Measurements from ENCODE around the gene SEL1L3. TPM values are rescaled to one million over a fixed set of nuclear protein-coding genes. Genes with fewer than 3 reads are reported as not detected.

SEL1L3 gene
- total RNA-seq, 1 experiment from 2014 or later, result 48.3 TPM

- no peaks in the 10 kb centered on the region for H3K79me2 ChIP-seq (ENCODE audit: insufficient read depth, low read length)
- no peak overlapping the region for H4K8ac ChIP-seq (replicated peaks; ENCODE audit: insufficient read length, low read depth, low read length)
- H3K14ac ChIP-seq (ENCODE audit: insufficient read depth, low read length), result no peak overlapping the region
- no peaks in the 10 kb centered on the region for H4K20me1 ChIP-seq (ENCODE audit: control insufficient read depth, insufficient read depth, insufficient read length)
- H3K9me3 ChIP-seq (ENCODE audit: control insufficient read depth, low read depth, low read length), result no peaks in the 10 kb centered on the region
- no peak overlapping the region for H2BK120ac ChIP-seq (ENCODE audit: low read depth, low read length, poor library complexity, severe bottlenecking)
- no peak overlapping the region for H2BK5ac ChIP-seq (ENCODE audit: insufficient read length, low read length)
- Mint-ChIP-seq H3K9me3 (no peaks in the 10 kb centered on the region; a peak in 2 of 5 replicates), H3K4me1 (no peaks in the 10 kb centered on the region), H3K4me3 (no peak overlapping the region), H3K27ac (no peak overlapping the region), H3K27me3 (ENCODE audit: low read depth) (no peaks in the 10 kb centered on the region; the same call in 1 of the 2 replicates), H3K36me3 (ENCODE audit: insufficient read depth in 1 of 3, low read depth in 3 of 3) (no peaks in the 10 kb centered on the region)
- no peak overlapping the region for H3K23ac ChIP-seq (ENCODE audit: insufficient read length, low read depth, low read length)
- H3K27ac ChIP-seq (ENCODE audit: insufficient read length, low read depth, low read length), result no peak overlapping the region
- H3K23me2 ChIP-seq (ENCODE audit: insufficient read length, low read depth, low read length, poor library complexity, severe bottlenecking), result no peaks in the 10 kb centered on the region
- H2BK20ac ChIP-seq (ENCODE audit: low read depth, low read length, poor library complexity, severe bottlenecking), result no peak overlapping the region
- no peak for DNase-seq
- WGBS (ENCODE audit: extremely low coverage, insufficient read length, low lambda C conversion rate), result no CpG with 5 or more reads among the region's 3 CpGs
- H3K18ac ChIP-seq (ENCODE audit: insufficient read length, low read depth, low read length), result no peak overlapping the region
- H3K4ac ChIP-seq (ENCODE audit: low read depth, low read length), result no peak overlapping the region
- H3T11ph ChIP-seq (ENCODE audit: low read length), result no peak overlapping the region
- no peak overlapping the region for H3K4me2 ChIP-seq (ENCODE audit: insufficient read depth, insufficient read length, low read length)
- H2BK15ac ChIP-seq (ENCODE audit: low read depth, low read length), result no peak overlapping the region
- no peaks in the 10 kb centered on the region for H3K79me1 ChIP-seq (ENCODE audit: insufficient read depth, low read depth, low read length, poor library complexity, severe bottlenecking)
- no peaks in the 10 kb centered on the region for H3K27me3 ChIP-seq (ENCODE audit: insufficient read depth, low read length)
- TF ChIP-seq CTCF (conservative IDR thresholded peaks at IDR 0.05), result no peak
- no peak overlapping the region for H4K91ac ChIP-seq (ENCODE audit: insufficient read length, low read depth, low read length)
- H3K56ac ChIP-seq (ENCODE audit: insufficient read length, low read depth, low read length), result no peak overlapping the region
- no peak overlapping the region for H4K5ac ChIP-seq (ENCODE audit: insufficient read length, low read depth, low read length)
- H3K9ac ChIP-seq (ENCODE audit: extremely low read depth, insufficient read length, low read length), result no peak overlapping the region
- H2BK12ac ChIP-seq (ENCODE audit: insufficient read length, low read depth, low read length), result no peak overlapping the region
- H2AK5ac ChIP-seq (ENCODE audit: insufficient read length, low read length), result no peak overlapping the region
- no peak overlapping the region for H2AFZ ChIP-seq (ENCODE audit: low read length)
- no peaks in the 10 kb centered on the region for H3K4me1 ChIP-seq (ENCODE audit: insufficient read depth, low read length)
These were observed 139.8 kb downstream of the SEL1L3 start for GRCh38 chr4:25722964-25723363.

Measured in H9 (cell line).